Glomerular visceral epithelial cell (primary cell): ENCODE results near the gene RASAL3.
A peak's percentile ranks its signal among the peaks of the same experiment; 100 is the strongest.

Experiments used
- DNase-seq: peaks from one replicate; pipeline ENCODE4 v3.0.0-alpha.2; 2016; ENCODE audit errors: extremely low spot score

Gene RASAL3

DNA sequence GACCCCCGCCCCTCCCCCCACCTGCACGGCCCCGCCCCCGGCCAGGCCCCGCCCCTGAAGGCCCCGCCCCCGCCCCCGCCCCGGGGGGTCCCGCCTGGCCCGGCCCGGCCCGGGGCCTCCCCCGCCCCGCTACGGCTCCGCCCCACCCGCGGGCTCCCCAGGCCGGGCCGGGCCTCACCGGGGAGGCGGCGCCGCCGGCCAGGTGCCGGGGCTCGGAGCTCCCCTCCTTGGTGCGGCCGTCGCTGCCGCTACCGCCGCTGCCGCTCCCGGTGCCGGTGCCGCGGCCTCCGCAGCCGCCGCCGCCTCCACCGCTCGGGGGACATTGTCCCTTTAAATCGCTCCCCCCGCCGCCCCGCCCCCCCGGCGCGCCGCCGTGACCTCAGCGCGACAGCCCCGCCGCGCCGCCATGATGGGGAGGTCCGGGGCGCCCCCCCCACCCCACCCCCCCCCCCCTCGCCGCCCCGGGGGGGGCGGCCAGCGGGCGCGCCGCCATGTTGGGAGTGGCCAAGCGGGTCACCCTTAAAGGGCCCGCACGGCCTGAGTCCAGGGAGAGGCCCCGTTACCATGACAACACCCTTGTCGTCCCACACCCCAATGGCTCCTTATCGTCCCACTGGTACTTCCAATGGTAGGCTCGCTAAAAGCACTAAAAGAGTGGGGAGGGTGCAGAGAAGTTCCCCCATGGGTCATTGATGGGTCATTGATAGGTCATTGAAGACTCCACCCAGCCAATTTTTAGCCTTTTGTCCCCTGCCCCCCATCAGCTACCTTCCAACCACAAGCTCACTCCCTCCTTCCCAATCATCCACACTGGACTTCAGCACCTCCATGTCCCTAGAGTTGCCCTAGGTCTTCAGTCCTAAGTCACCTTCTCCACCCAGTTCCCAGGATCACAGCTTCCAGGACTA, 14.5 kb downstream of the RASAL3 start, which contains the start of gene WIZ:
TSS of gene WIZ (minus strand) at position 337 of the 908 bp plus-strand sequence. CDS start 1,649 bp downstream, outside the sequence.
- DNase-seq, result peak; percentile 86

DNA sequence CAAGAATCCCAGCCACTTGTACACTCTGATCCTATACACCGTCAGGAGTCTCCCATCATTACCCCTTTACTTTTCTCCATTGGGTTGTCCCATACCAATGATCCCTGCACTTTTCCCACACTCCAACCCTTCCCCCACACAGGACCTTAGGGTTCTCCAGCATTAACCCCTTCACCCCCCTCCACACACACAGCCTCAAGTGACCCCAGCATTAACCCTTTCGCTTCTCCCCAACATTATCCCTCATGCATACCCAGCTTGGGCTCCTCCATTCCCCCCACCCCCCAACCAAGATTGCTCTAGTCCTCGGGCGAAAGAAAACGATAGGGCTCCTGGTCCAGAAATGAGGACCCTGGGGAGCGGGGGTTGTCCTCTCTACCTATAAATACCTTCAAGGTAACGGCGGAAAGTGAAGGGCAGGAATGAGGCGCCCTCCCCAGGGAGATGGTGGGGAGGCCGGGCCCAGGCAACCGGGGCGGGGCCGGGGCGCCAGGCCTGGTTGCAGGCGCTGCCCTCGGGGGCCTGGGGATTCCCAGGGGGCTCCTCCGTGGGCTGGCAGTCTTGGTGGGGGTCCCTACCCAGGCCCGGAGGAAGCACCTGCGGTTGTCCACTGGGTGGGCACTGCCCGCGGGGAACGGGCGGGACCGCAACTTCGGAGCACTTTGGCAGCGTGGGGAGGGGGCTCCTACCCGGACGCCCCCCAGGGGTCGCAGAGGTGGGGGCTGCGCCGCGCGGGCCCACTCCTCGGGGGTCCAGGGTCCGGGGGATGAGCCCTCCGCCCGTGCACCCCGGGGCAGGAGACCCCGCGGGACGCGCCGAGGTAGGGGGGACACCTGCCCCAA, 15.3 kb downstream of the RASAL3 start:
- no peak for DNase-seq

- DNase-seq, result no peak
These were observed 16.1 kb downstream of the RASAL3 start for GRCh38 chr19:15448044-15448777.

GRCh38 chr19:15447057-15447456, 17.3 kb downstream of the RASAL3 start:
- no peak for DNase-seq

DNA sequence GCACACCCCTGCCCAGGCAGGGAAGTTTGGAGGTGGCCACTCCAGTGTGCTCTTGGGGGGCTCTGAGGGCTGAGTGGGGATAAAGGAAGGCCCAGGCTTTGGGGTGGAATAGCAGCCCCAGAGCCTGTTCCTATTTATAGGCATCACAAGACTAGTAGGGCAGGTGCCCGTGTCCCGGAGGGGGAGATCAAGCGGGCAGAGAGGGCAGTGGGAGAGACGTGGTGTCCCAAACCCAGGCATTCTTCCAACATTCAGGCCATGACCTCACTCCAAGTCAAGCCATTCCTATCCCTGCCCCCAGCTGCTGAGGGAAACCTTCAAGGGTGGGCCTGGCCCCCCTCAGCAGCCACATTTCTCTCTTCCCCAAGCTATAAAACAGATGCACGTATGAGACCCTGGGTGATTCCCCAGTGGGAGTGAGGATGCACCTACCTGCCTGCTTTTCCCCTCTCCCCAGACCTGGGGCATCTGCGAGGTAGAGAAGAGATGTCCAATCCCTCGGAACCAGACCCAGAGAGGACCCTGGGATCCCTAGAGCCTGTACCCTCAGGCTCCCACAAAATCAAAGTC, 18.5 kb downstream of the RASAL3 start:
- DNase-seq, result no peak

- DNase-seq, result no peak
These were observed 19.1 kb downstream of the RASAL3 start for GRCh38 chr19:15445227-15445605.

- DNase-seq, result no peak
These were observed 19.7 kb downstream of the RASAL3 start for GRCh38 chr19:15444505-15445226.

DNA sequence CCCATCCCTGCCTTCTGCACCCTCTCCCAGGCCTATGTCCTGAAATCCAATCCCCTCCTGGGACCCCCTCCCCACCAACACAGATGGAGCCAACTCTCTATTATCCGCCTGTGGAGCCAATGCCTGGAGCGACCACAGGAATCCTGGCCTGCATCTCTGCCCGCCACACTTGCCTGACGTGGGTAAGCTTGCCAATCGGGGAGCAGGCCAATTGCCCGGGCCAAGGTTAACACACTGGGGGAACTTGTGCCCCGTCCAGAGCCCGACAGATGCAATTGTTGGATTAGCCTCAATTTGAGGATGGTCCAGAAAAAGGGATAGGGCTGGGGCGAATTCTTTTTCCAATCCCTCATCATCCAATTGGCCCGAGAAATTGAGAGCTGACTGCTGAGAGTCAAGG, 20.5 kb downstream of the RASAL3 start:
- DNase-seq, result no peak

- no peak for DNase-seq
These were observed 21.0 kb downstream of the RASAL3 start for GRCh38 chr19:15443325-15443724.

GRCh38 chr19:15442142-15442920, 22.0 kb downstream of the RASAL3 start:
- no peak for DNase-seq

GRCh38 chr19:15441317-15441716, 23.0 kb downstream of the RASAL3 start:
- DNase-seq, result no peak

- DNase-seq, result no peak
These were observed 24.3 kb downstream of the RASAL3 start for GRCh38 chr19:15439821-15440641.

DNA sequence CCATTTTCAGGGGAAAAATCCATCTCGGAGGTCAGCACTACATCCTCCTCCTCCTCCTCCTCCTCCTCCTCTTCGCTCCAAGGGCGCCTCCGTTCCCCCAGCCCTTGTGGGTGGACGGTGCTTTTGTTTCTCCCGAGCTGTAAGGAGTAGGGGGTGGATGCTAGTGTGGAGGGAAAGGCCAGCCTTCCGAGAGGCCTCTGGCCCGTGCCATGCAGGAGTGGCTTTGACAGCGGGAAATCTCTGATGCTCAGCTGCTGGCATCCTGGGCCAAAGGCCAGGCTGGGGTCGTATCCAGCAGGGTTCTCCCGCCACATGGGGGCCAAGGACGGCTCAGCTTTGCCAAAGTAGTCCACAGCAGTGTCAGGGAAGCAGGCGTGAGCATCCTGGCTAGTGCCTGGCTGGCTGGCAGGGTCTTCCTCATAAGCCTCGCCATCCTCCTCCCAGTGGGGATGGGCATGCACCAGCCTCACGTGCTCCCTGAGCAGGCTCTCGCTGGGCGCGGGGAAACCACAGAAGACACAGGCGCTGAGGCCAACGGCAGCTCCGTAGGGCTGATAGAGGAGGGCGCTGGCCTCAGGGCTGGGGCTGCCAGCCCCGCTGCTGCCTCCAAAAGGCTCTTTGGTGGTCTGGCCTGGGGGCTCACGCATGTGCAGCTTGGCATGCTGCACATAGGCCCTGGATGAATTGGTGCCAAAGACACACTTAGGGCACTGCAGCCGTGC, 25.1 kb downstream of the RASAL3 start:
- DNase-seq, result no peak

GRCh38 chr19:15438577-15438976, 25.8 kb downstream of the RASAL3 start:
- no peak for DNase-seq

DNA sequence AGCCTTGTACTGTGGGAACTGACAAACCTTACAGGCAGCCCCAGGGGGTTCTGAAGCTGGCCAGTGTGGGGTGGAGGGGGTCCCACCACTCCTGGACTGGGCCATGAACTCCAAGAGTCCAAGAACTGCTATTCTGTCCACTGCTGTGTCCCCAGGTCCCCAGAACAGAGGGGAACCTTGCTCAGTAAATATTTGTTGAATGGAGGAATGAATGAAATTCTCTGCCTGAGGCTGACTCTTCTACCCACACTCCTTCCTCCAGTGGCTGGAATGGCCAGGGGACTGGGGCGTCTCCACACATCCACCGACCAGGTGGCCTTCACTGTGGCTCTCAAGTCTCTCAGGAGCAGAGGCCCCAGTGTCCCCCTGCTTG, 26.2 kb downstream of the RASAL3 start:
- DNase-seq, result no peak

DNA sequence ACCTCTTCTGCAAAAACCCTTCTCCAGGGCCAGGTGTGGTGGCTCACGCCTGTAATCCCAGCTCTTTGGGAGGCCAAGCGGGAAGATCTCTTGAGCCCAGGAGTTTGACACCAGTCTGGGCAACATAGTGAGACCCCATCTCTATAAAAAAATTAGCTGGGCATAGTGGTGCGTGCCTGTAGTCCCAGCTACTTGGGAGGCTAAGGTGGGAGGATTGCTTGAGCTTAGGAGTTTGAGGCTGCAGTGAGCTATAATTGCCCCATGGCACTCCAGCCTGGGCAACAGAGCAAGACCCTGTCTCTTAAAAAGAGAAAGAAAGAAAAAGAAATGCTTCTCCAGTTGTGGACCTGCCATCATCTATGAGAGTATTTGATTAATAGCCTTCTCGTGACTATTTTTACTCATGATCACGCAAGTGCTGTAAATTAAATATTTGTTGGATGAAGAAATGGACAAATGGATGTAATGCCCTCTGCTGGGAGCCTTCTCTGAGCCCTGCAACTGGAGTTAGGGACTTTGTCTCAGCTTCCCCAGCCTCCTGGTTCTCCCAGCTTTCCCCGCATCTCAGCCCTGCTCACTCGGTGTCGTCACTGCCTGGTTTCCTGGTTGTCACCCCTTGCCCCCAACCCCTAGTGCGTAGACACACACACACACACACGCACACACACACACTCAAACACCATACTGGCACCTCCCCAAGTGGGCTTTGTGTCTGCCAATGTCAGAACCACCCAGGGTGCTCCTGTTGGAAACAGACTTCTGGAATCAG, 26.8 kb downstream of the RASAL3 start:
- DNase-seq, result no peak

DNA sequence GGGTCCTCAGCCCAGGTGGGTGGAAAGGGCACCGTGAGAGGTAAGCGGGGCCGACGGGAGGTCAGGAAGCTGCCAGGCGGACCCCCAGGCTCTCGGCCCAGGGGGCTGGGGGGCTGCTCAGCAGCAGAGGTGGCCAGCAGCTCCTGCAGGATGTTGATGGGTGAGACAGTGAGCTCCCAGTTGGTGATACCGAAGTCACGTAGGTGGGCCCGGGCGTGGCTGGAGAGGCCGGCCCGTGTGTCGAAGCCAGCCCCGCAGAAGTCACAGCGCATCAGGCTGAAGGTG, 27.6 kb downstream of the RASAL3 start:
- no peak for DNase-seq
